GM19239 (cell line): ENCODE results near the gene CLCN6.
A peak's percentile ranks its signal among the peaks of the same experiment; 100 is the strongest.
"Not testable (repeated sequence)": the region's sequence is repeated elsewhere in the genome, so short reads cannot be mapped to it uniquely, and the experiment has no call there.

Experiments
- DNase-seq: peaks from one replicate; pipeline ENCODE4 v3.0.0; 2011; ENCODE audit warnings: low spot score; ENCODE audit not compliant: insufficient read length
- FAIRE-seq: peaks from 2 replicates; lab custom pipeline; 2011; peaks lifted over from hg19 to GRCh38; lab: Jason Lieb, UNC

CLCN6 gene

DNA sequence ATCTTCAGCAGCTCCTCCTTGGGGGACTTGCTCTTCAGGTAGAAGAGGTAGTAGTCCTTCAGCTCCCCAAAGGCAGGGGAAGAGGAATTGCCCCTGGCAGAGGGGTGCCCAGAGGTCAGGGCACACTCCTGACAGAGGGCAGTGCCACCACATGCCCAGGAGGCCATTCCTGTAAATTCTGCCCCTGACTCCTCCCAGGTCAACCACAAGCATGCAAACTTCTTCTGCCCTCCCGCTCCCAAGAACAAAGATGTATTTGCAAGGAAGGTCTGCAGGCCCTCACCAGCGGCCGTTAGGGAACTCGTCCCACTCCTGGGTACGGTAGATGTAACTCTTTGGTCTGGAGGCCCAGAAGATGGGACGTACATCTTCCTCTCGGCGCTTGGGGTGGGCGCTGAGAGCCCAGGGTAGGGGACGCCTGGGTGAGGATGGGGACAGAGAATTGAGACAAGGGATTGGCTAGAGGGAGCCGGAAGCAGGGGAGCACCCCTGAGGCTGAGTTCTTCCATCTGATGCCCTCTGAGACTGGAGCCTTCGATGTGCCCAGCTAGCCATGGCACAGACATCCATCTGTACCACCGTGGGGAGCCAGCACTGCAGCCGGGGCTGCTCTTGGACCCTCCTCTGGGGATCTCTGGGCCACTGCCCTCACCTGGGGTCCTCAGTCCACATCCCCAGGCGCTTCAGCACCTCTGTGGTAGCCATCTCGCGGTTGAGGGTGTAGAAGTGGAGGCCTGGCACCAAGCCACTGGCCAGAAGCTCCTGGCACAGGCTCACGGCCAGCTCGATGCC, 11.3 kb upstream of the CLCN6 start:
- no peak for FAIRE-seq
- no peak for DNase-seq

DNA sequence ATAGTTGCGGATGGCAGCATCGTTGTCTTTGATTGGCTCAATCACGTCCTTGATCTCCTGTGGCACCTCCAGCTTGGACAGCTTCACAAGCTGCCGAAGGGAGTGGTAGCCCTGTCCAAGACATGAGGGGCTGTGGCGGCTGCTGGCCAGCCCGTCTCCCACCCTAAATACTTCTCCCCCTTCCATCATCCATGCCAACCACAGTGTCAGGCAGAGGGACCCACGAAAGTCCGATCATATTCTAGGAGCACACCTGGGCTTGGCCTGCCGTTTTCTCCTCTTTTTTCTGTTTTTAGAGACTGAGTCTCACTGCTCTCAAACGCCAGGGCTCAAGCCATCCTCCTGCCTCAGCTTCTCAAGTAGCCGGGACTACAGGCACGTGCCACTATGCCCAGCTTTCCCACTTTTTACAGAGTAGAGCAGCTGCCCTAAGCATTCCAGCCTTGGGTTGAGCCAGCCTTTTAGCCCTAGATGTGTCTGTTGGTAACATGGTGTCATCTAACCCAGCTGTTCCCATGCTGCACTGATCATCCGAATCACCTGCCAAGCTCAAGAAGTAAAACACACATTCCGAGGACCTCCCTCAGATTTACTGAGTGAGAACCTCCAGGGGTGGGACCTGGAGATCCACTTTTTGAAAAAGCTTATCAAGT, 10.6 kb upstream of the CLCN6 start:
- no peak for FAIRE-seq
- no peak for DNase-seq

DNA sequence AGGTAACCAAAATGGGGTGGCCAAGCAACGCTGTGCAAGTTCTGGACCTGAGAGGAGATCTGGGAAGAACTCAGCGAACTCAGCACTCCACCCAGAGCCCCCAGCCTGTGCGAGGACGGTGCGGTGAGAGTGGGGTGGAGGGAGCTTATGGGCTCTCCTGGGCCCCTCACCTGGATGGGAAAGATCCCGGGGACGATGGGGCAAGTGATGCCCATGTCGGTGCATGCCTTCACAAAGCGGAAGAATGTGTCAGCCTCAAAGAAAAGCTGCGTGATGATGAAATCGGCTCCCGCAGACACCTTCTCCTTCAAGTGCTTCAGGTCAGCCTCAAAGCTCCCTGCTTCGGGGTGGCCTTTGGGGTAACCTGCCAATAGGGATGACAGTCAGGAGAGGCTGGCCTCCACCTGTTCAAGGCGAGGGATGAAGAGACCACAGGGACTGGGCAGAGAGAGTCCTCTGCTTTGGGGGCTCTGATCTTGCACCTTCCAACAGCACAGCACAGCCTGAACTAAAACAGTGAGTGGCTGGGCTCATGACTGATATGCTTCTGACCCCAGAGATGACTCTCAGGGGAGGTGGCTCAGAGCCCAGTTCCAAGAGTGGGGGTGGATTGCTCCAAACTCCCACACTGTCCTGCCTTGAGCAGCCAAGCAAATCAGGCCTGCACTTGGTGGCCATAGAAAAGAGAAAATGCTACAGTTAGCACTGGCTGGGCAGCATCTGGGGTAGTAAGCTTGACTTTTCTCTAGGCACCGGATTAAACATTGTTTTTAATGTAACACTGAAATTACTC, 9.8 kb upstream of the CLCN6 start:
- DNase-seq (no peak), FAIRE-seq (no peak)

DNA sequence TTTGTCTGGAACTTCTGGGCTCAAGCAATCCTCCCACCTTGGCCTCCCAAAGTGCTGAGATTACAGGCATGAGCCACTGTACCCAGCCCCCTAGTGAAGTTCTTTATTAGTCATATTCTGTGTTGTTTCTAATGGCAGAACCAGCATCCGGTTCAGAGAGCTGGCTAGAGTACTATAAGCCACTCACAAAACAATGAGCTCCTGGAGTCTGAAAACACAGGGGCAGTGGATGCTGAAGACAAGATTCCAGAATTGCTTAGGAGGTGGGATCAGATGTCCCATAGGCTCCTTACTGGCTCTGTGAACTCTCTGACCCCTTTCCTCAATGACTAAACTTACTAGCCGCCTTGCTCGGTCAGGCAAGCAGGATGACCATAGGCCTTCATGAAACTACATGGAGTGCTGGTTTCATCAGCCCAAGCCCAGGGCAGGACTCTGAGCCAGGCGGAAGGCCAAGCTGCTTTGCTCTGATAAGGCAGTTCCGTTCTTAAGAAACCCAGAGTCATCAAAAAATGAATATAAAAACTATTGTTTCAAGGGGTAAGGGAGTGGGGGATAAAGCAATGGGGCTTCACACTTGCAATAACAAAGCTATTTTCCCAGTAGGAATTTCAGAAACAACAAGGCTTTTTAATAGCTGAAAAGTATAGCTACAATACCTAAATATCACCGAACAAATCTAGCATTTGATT, 8.3 kb upstream of the CLCN6 start:
- DNase-seq (no peak), FAIRE-seq (no peak)

GRCh38 chr1:11799099-11799498, 6.9 kb upstream of the CLCN6 start:
- FAIRE-seq = no peak

GRCh38 chr1:11799896-11800295, 6.1 kb upstream of the CLCN6 start:
- DNase-seq (no peak), FAIRE-seq (no peak)

More at GRCh38 chr1:11799099-11799498, 6.9 kb upstream of the CLCN6 start:
- no peak for DNase-seq

- no peak for FAIRE-seq
- no peak for DNase-seq
Measured at GRCh38 chr1:11800391-11800755, 5.6 kb upstream of the CLCN6 start.

GRCh38 chr1:11800756-11801433, 5.1 kb upstream of the CLCN6 start:
- FAIRE-seq = no peak
- no peak for DNase-seq

DNA sequence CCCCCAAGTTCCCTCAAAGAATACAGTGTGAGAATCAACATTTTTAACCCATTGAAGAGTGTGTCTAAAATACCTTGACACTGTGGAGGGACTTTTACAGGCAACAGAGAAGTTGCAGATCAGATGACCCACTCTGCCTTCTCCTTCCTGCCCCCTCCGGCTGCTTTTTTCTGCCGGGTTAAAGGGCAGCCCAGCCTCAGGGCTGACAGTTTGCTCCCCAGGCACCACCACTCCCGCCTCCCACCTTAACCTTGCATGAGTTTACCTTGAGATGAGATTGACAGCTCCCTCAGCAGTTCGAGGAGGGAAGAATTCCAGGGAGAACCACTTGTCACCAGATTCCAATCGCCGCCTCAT, 3.4 kb upstream of the CLCN6 start:
- DNase-seq (no peak), FAIRE-seq (no peak)

DNA sequence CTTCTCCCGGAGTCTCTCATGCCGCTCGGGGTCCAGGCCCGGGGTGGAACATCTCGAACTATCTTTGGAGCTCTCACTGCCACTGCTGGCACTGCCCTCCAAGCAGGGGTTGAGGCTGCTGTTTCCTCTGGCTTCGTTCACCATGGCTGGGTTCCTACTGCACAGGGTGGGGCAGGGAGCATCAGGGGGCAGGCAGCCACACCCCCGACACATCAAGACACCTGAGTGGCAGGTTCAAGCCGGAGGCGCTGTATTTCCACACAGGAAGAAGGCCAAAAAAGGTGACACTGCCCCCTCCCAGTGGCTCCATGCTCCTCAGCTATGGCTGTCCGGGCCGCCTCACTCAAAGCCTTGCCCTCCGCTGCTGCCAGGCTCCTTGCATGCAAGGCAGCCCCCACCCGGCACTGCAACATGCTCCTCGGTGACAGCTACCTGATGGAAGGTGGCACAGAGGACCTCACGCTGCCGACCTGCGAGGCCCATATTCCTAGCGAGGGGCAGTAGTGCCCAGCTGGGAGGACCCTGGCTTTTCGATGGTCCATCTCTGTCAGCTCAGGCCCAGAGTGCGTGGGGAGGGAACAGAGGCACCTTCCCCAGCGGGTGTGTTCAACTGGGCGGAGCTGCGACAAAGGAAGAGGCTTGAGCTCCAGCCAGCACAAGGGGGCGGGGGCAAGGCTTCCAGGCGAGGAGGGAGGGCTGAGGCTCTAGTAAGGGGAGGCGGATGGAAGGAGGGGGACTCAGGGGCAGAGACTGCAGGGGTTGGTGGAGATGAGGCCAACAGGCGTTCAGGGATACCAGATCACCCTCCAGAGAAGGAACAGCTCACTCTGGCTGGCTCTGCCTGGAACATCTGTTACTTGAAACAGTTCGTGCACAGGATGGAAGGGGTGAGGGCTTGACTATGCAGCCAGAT, 2.8 kb upstream of the CLCN6 start:
- DNase-seq = peak; percentile 72
- peak; percentile 91 for FAIRE-seq

DNA sequence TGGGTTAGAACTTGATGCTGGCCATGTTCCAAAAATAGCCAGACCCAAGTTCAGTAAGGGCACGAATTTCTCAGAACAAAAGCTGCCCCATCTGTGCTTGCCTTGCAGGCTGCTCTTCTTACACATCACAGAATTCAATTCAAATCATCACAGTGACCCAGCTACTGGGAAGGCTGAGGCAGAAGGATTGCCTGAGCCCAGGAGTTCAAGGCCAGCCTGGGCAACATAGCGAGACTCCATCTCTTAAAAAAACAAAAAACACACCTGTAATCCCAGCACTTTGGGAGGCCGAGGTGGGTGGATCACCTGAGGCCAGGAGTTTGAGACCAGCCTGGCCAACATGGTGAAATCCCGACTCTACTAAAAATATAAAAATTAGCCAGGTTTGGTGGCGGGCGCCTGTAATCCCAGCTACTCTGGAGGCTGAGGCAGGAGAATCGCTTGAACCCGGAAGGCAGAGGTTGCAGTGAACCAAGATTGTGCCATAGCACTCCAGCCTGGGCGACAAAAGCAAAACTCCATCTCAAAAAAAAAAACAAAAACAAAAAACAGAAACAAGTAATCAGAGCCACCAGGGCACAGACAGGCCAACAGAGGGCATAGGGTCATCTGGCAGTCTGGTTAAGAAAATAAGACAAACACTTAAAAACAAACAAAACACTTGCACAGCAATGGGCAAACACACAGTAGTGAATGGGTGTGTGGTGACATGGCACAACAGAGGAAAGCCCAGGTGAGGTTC, 1.9 kb upstream of the CLCN6 start:
- FAIRE-seq, DNase-seq: not testable (repeated sequence)

DNA sequence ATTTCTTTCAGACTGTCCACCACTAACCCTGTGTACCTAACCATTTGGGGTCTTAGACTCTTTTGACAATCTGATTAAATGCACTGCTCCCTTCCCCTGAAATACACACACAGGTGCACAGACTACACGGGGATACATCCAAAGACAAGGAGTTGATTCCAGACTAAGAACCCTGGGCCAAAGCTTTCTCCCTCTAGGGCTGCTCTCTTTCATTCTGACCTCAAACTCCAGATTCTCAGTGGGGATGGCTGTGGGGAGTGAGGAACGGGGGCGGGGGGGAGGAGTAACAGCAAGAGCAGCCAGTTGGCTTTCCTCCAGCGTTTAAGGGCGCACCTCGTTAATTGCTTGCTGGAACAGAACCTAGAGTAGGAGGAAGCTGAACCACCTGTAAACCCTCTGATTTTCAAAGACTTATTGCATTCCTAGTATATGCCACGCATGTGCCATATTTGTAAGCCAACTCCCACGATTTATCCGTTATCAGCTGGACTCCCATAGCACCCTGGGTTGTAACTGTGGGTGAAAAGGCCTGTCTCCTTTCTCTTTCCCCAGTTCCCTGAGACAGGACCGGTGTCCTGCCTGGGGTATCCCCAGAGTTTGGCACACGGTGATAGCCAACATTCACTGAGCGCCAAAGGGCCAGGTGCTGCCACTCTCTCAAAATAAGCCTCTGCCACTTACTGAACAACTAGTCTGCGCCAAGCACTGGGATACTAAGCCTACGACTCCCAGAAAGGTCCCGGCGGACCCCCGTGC, 1.1 kb upstream of the CLCN6 start:
- DNase-seq (no peak), FAIRE-seq (peak; percentile 14)

DNA sequence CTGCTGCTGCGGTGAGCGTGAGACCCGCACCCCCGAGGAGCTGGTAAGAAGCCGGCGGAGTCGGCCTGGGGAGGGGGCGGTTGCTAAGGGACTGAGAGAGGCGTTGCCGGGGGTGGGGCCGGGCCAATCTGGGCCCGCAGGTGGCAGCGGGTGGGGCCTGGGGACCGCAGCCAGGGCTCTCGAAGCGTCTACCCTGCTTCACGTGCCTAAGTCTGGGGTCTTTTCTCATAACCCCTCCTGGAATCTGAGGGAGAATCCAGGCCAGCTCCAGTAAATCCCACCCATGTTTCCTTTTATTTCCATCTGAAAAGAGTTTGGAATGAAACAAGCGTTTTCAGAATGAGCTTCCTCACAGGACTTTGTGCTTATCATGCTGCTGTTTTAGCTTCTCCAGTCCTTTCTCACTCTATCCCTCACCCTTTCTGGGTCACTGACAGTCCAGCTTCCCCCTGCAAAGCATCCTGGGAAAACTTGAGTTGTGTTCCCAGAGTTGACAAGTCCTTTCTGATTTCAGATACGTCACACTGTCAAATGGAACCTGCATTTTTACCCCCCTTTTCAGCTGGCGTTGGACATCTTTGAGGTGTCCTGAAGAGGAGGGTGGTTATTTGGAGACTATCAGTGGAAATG, 431 bp downstream of the CLCN6 start:
- peak; percentile 70 for FAIRE-seq

GRCh38 chr1:11807133-11807532, 1.1 kb downstream of the CLCN6 start:
- DNase-seq = no peak
- FAIRE-seq = peak; percentile 31

More for the DNA sequence above, 431 bp downstream of the CLCN6 start:
- no peak for DNase-seq

- no peak for DNase-seq
- no peak for FAIRE-seq
Measured at GRCh38 chr1:11813021-11813420, 7.0 kb downstream of the CLCN6 start.

DNA sequence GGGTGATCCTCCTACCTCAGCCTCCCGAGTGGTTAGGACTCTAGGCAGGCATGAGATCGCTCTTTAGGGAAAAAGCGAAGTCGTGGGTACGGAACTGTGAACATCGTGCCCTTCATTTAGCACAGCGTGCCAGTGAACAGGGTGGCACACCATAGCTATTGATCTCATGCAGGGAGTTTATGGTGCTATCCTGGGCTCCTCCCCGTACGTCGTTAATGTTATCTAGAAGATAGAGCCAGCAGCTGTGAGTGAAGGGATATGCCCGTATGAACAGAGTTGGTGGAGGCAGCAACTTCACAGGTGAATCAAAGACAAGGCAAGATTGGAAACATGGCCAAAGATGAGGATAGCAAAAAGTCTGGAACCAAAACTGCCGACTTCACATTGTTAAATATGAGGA, 11.2 kb downstream of the CLCN6 start:
- FAIRE-seq (no peak), DNase-seq (no peak)

- DNase-seq (no peak), FAIRE-seq (no peak)
Measured at GRCh38 chr1:11822091-11822490, 16.1 kb downstream of the CLCN6 start.
